Measurements from ENCODE around the gene ASB15.
"Not testable (repeated sequence)": the region's sequence is repeated elsewhere in the genome, so short reads cannot be mapped to it uniquely, and the experiment has no call there.

ASB15 gene

GRCh38 chr7:123601530-123601929 is at the start of gene ASB15:
Gene ASB15 (plus strand): TSS chr7:123601821. CDS start chr7:123614503, 12,682 bp downstream.
- DNase-seq, result no peak

DNA sequence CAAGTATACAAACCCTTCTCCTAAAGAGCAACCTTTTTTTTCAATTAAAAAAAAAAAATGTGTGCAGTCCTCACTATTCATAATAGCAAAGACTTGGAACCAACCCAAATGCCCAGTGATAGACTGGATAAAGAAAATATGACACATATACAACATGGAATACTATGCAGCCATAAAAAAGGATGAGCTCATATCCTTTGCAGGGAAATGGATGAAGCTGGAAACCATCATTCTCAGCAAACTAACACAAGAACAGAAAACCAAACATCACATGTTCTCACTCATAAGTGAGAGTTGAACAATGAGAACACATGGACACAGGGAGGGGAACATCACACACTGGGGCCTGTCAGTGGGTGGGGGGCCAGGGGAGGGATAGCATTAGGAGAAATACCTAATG is 49.5 kb upstream of the ASB15 start:
- not testable (repeated sequence) for DNase-seq

- no peak for DNase-seq
These were observed 49.0 kb upstream of the ASB15 start for GRCh38 chr7:123552641-123553040.

DNA sequence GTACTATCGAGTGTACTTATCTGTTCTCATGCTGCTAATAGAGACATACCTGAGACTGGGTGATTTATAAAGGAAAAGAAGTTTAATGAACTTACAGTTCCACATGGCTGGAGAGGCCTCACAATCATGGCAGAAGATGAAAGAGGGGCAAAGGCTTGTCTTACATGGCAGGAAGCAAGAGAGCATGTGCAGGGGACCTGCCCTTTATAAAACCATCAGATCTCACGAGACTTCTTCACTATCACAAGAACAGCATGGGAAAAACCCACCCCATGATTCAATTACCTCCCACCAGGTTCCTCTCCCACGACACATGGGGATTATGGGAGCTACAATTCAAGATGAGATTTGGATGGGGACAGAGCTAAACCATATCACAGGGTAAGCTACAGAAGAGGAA is 48.5 kb upstream of the ASB15 start:
- no peak for DNase-seq

GRCh38 chr7:123555484-123555883 is 46.1 kb upstream of the ASB15 start:
- DNase-seq, result no peak

DNA sequence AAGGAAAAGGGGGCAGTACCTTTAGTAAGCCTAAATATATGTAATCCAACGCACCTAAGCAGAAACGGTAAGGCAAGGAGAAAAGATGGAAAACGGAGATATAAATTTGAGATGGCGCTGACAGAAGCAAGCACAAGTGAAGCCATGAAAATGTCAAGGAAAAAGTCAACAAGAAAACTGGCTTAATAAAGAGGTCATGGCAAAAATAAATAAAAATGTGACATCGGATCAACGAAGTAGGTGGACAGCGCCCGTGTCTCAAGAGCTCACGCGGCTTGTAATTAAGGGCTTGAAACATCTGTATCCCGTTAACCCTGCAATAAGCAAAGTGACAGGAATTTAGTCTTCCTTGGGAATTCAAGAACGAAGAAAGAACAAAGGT is 44.6 kb upstream of the ASB15 start:
- no peak for DNase-seq

GRCh38 chr7:123557398-123558288 is 44.0 kb upstream of the ASB15 start, which contains the start of gene NDUFA5:
Gene NDUFA5 (minus strand): TSS chr7:123557818. CDS start chr7:123557795, 23 bp downstream.
- peak; percentile 98 for DNase-seq

GRCh38 chr7:123558289-123558874 is 43.2 kb upstream of the ASB15 start:
- no peak for DNase-seq

GRCh38 chr7:123562121-123562520 is 39.5 kb upstream of the ASB15 start:
- DNase-seq, result no peak

GRCh38 chr7:123569352-123570010 is 32.1 kb upstream of the ASB15 start:
- no peak for DNase-seq

- no peak for DNase-seq
These were observed 31.0 kb upstream of the ASB15 start for GRCh38 chr7:123570390-123571182.

GRCh38 chr7:123571187-123571586 is 30.4 kb upstream of the ASB15 start:
- DNase-seq, result no peak

- DNase-seq, result no peak
These were observed 29.9 kb upstream of the ASB15 start for GRCh38 chr7:123571684-123572083.

GRCh38 chr7:123573341-123573740 is 28.3 kb upstream of the ASB15 start:
- DNase-seq, result no peak

GRCh38 chr7:123573896-123574467 is 27.6 kb upstream of the ASB15 start:
- no peak for DNase-seq

DNA sequence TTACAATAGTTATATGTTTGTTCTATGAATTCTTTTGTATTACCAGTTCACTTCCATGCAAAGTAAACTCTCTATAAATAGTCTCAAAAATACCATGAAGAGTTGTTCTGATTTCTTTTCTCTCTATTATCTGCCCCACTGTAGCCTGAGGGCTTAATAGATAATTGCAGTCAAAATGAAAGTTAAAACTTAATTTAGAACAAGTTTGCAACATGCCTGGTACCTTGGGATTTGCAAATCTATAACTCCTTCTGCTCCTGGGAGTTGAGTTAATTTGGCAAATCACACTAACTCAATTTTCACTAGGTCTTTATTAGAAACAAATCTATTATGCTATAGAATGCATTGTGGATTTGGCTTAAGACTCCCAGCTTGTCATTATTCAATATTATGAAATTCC is 22.2 kb upstream of the ASB15 start:
- no peak for DNase-seq

DNA sequence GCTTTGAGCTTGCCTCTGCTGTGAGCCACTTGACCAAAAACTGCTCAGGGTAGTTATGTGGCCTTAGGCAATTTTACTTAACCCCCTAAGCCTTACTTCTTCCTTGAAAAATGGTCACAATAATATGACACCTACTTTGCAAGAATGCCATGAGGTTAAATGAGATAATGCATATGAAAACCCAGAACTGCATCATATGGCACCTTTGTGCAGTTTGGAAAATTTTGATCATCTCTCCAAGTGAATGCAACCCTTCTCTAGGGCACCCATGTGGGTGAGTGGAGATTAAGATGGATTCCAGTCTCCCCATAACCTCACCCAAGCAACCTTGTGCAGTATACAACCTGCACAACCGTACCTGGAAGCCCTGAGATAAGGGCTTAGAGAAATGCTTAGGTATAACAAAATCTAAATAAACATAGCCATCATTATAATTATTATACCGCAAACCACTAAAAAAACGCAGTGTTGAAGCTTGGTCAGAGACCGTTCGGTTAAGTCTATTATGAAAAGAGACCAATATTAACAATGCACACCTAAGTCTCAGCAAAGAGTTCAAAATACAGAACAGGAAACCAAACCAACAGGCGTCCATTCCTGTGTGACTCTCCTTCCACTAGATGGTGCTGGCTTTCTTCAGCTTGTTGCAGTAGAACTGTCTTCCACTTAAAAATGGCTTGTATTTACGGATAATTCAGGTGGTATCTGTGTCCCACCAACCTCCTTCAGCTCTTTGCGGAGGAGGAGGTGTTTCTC is 21.0 kb upstream of the ASB15 start:
- no peak for DNase-seq

DNA sequence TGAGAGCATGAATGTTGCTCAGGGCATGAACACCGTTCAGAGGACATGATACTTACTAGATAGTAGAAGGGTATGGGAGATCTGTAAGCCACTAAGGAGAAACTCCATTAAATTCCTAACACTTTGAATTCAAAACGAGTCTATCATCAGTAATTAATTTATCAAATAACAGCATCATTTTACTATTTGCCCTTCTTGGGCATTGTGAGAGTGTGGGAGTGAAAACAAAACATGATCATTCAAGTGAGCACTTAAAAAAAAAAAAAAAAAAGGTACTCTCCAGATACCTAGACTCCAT is 20.5 kb upstream of the ASB15 start:
- DNase-seq, result no peak

DNA sequence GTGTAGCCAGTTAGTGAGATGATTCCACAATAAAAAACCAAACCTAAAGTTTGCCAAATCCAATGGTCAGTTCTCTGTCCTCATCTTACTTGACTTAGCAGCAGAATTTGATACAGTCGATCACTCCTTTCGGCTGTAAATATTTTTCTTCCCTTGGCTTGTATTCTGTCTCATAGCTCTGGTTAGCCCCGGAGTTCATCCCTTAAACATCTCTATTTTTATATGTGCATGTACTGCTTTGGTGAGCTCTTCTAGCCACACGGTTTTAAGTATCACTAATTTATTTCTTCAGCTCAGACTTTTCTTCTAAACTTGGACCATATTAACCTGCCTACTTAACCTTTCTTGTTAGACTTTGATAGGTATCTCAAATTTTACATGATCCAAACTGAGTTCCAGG is 17.8 kb upstream of the ASB15 start:
- no peak for DNase-seq

- no peak for DNase-seq
These were observed 13.2 kb upstream of the ASB15 start for GRCh38 chr7:123588376-123588775.

GRCh38 chr7:123594813-123595241 is 6.8 kb upstream of the ASB15 start:
- no peak for DNase-seq

DNA sequence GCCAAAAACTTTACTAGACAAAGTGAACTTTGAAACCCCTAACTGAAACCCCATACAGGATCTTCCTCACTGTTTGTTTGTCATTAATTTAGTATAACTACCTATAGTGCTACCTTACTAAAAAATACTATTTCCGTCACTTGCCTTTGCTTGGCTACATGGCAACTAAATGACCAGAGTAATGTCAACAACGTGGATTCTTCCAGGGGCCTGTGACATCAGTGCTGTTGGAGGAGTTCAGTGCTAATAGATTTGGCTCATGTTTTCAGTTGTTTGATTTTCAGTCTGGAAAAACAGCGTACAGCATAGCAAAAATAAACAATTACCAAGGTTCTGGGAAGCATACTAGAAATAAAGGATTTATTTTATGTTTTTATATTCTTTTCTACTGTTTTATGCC is 3.0 kb upstream of the ASB15 start:
- no peak for DNase-seq
